Breast epithelium (tissue), 3 donors: ENCODE data around the gene CD244.

Experiments used
- POLR2A ChIP-seq: fragments of 450-650 bp; IDR thresholded peaks from one replicate; pipeline ENCODE4 v1.6.1; 2016; ENCODE audit warnings: antibody characterized with exemption, mild to moderate bottlenecking, moderate library complexity
- TF ChIP-seq, protein P1 (sequence below), 3 donors: fragments of 450-650 bp; IDR thresholded peaks; one replicate each; pipeline ENCODE4 v1.5.1; 2016 to 2017; ENCODE audit warnings: antibody characterized with exemption in 3 of 3, mild to moderate bottlenecking in 3 of 3, moderate library complexity in 3 of 3

DNA sequence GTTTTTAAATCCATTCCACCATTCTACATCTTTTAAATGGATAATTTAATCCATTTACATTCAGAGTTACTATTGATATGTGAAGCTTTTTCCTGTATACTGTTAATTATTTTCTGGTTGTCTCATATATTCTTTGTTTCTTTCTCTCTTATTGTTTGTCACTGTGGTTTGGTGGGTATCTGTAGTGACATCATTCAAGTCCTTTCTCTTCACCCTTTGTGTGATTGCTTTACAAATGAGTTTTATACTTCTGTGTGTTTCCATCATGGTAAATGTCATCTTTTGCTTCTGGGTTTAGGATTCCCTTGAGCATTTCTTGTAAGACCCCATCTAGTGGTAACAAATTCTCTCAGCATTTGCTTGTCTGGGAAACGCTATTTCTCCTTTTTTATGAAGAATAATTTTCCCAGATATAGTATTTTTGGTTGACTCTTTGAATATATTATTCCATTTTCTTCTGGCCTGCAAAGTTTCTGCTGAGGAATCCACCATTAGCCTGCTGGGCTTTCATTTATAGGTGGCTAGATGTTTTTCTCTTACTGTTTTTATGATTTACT is 56.5 kb downstream of the CD244 start:
- TF ChIP-seq, protein P1, sequence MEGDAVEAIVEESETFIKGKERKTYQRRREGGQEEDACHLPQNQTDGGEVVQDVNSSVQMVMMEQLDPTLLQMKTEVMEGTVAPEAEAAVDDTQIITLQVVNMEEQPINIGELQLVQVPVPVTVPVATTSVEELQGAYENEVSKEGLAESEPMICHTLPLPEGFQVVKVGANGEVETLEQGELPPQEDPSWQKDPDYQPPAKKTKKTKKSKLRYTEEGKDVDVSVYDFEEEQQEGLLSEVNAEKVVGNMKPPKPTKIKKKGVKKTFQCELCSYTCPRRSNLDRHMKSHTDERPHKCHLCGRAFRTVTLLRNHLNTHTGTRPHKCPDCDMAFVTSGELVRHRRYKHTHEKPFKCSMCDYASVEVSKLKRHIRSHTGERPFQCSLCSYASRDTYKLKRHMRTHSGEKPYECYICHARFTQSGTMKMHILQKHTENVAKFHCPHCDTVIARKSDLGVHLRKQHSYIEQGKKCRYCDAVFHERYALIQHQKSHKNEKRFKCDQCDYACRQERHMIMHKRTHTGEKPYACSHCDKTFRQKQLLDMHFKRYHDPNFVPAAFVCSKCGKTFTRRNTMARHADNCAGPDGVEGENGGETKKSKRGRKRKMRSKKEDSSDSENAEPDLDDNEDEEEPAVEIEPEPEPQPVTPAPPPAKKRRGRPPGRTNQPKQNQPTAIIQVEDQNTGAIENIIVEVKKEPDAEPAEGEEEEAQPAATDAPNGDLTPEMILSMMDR (IDR thresholded peaks at IDR 0.05) = no peak
- no peak for TF ChIP-seq POLR2A
